HG02610 (cell line): ENCODE measurements around the gene RBPMS2.

Source experiments
- ATAC-seq: cut with Tn5 transposase; IDR thresholded peaks from one replicate; pipeline ENCODE4 v1.9.1; 2021; ENCODE audit warnings: mild to moderate bottlenecking, moderate library complexity; ENCODE audit not compliant: unreplicated experiment

The RBPMS2 gene

GRCh38 chr15:64791401-64791800, 16.0 kb upstream of the RBPMS2 start:
- no peak for ATAC-seq

- ATAC-seq, result no peak
Observed at GRCh38 chr15:64783796-64784195, 8.4 kb upstream of the RBPMS2 start.

DNA sequence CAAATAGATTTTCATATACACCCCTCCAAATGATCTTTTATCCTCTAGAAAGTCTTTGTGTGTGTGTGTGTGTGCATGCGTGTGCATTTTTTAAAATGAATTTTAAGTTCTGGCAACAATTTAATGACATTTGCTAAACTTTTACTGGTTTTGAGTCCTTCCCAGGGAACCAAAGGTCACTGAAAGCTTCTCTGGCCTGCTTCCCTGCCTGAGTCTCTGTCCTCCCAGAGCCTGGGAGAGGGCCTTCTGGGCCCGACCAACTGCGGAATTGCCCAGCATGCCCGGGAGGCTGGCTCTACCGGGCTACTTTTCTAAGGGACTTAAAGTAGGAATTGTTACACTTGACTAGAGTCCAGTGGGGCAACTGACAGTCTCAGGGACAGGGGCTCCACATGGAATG, 7.4 kb upstream of the RBPMS2 start:
- no peak for ATAC-seq

GRCh38 chr15:64781299-64781698, 5.9 kb upstream of the RBPMS2 start:
- no peak for ATAC-seq

- no peak for ATAC-seq
Observed at GRCh38 chr15:64780600-64781156, 5.3 kb upstream of the RBPMS2 start.

- ATAC-seq, result no peak
Observed at GRCh38 chr15:64779630-64780029, 4.2 kb upstream of the RBPMS2 start.

- no peak for ATAC-seq
Observed at GRCh38 chr15:64779024-64779423, 3.6 kb upstream of the RBPMS2 start.

DNA sequence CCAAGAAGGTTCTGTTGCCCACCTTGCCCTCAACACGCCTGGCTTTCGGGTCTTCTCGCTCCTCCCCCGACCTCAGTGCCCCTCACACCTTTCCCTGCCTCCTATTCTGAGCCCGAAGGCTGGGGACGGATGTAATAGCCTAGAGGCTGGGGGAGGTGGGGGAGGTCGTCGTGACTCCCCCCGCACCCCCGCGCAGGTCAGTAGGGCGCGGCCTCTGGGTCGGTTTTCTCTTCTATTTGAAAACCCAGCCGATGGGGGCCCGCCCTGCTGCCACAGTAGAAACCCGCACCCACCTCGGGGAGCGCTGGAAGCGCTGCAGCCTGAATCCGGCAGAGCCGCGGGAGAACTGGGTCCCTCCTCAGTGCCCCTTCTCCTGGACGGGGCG, 1.0 kb upstream of the RBPMS2 start:
- no peak for ATAC-seq

DNA sequence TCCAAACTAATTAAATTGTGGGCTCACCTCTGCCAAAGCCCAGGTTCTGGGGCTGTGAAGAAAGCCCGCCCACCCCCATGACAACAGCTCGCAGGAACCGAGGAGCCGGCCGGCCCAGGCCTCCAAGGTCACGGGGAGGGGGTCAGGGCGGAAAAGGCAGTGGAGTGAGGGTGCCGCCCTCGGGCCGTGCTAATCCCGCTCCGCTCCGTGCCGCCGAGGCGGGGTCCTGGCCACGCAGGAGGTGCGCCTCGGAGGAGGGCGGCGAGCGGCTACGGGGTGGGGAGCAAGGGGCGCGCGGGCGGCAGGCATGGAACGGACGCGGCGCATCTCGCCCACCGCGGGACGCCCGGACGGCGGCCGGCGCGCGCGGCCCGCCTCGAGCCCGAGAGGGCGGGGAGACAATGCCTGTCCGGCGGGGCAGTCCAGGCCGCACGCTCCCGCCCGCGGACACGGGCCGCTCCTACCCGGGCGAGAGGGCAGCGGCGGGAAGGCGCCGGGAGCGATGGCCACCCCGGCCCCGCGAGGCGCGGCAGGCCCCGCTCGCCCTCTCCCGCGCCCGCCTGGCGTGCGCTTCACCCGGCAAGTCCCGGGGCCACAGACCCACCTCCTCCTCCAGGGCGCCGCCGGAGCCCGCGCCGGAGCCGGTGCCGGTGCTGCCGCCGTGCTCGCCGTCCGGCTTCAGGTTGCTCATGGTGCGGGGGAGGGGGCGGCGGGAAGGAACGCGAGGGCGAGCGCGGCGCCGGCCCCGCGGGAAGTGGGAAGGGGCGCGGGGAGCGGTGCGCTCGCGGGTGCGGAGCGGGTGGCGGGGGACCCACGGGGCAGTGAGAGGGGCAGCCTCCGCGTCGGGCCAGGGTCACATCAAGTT, 528 bp downstream of the RBPMS2 start:
- ATAC-seq, result no peak

DNA sequence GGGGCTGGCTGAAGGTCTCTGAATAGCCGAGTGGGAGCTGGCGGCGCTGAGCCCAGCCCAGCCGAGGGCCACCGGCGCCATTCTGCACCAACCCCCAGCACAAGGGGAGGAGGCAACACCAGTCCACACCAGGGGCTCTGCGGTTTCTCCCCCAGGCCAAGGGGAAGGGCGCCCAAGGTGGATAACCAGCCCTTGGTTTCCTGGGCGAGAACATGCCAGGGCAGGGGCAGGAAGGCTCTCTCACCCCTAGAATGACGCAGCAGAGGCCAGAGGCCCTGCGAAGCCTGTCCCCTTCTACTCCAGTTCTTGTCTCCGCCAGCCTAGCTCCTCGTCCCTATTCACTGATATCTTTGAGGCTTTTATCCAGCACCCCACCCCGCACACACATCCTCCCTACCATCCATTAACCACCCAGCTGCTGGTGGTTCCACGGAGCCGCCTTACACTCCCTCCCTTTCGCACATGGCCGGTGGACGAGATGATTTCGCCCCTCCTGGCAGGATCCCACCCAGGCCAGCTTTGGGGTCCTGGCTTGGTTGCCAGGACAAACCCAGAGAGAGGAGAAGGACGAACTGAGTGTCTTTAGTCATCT, 1.3 kb downstream of the RBPMS2 start:
- ATAC-seq, result no peak

DNA sequence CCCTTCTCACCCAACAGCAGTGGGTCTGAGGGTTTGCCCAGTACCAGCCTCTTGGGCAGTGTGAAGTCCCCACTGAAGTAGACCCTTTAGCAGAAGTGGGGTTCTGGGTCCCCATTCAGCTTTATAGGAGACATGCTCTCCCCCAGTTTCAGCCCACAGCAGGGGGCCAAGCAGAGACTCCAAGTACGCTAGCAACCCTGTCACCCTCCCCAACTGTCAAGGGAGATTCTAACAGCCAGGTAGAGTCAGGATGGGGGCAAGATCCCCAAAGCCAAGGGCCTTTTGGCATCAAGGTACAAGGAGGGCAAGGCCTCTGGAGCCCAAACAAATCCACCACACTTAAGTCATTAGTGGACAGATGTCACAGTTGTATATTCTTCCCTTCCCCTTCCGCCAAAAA, 1.8 kb downstream of the RBPMS2 start:
- no peak for ATAC-seq

GRCh38 chr15:64772964-64773363, 2.4 kb downstream of the RBPMS2 start:
- no peak for ATAC-seq

- ATAC-seq, result no peak
Observed at GRCh38 chr15:64772488-64772887, 2.9 kb downstream of the RBPMS2 start.

DNA sequence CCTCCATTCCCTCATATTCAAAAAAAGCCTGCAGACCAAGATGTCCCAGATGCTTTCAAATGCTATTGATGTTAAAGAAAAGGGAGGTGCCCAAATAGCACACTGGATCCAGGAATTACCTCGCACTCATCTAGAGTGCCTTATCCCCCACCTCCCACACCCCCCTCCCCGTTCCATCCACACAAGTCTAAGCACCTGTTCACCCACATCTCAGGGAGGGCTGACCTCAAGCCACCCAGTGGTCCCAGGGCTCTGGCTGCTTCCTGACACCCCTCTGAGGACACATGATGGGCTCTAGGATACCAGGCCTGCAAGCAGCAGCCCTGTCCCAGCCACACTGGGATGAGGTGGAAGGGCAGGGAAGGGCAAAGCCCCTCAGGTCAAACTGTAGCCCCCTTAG, 4.8 kb downstream of the RBPMS2 start:
- no peak for ATAC-seq

- ATAC-seq, result no peak
Observed at GRCh38 chr15:64767203-64767602, 8.2 kb downstream of the RBPMS2 start.

GRCh38 chr15:64766058-64766457, 9.3 kb downstream of the RBPMS2 start:
- ATAC-seq, result no peak

GRCh38 chr15:64763874-64764273, 11.5 kb downstream of the RBPMS2 start:
- ATAC-seq, result no peak

DNA sequence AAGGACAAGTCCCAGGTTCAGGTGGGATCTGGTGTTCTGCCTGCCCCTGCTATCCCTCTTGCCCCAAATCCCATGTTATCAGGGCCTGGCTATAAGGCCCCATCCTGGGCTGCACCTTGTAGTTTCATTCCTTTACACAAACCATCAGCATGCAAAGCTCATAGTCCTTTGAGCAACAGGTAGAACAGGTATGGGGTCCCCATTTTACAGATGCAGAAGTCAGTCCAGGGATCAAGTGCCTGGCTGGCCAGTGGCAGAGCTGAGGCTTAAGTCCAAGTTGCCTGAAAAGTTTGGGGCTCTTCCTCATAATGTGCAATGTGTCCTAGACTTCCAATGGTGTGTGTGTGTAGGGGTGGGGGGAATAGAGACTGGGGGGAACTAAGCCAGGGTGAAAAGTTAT, 11.9 kb downstream of the RBPMS2 start:
- no peak for ATAC-seq

DNA sequence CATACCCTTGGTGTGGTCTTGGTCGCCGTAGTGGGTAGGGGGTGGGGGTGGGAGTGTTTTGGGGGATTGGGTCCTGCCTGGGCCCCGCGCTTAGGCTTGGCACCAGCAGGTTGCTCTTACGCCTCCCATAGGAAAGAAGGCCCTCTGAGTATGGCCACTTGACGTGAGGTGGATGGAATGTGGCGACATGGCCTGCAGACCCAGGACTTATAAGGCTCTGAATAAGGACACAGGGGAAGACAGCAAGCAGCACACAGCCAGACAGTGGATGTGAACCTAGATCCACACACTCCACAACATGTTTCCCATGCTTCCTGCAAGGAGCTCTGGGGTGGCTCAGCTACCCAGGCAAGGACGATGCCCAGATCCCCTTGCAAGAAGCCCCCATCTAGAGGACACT, 12.4 kb downstream of the RBPMS2 start:
- no peak for ATAC-seq

- ATAC-seq, result no peak
Observed at GRCh38 chr15:64762546-64762945, 12.8 kb downstream of the RBPMS2 start.

DNA sequence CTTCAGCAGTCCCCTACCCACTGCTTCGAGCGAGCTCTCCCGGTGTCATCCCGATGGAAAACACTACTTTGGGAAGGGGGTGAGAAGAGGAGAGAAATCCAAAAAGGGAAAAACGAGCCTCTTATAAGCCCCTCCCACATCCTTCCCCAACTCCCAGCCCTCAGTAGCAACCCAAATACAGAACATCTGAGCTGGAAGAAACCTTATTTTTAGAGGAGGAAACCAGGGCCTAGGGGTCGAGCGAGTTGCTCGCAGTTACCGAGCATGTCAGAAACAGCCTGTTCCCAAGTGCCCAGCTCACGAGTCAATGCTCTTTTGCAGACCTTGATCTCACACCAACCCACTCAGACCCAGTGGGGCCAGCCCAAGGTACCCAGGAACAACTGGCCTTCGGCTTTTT, 14.2 kb downstream of the RBPMS2 start:
- ATAC-seq, result no peak

- no peak for ATAC-seq
Observed at GRCh38 chr15:64760056-64760455, 15.3 kb downstream of the RBPMS2 start.
